Adipocyte (in vitro differentiated cells): ENCODE measurements around the gene C9orf50.

ENCODE experiments used
- DNase-seq: peaks from one replicate; pipeline ENCODE4 v3.0.0-alpha.2; 2015; ENCODE audit warnings: low read depth
- H3K27me3 ChIP-seq: replicated peaks from 2 replicates; pipeline ENCODE4 v1.7.0; 2013; ENCODE audit warnings: mild to moderate bottlenecking, low read length, moderate library complexity; ENCODE audit not compliant: control insufficient read depth, insufficient read depth
- H3K36me3 ChIP-seq: 2 replicates; pipeline ENCODE4 v1.7.0; 2013; ENCODE audit warnings: low read length, mild to moderate bottlenecking, moderate library complexity; ENCODE audit not compliant: control insufficient read depth, insufficient read depth, severe bottlenecking
- H3K4me1 ChIP-seq: 2 replicates; pipeline ENCODE4 v1.7.0; 2013; ENCODE audit warnings: mild to moderate bottlenecking, low read length, moderate library complexity; ENCODE audit not compliant: control insufficient read depth, insufficient read depth
- H3K4me3 ChIP-seq: 2 replicates; pipeline ENCODE4 v1.7.0; 2013; ENCODE audit warnings: mild to moderate bottlenecking, low read length, moderate library complexity
- H3K9ac ChIP-seq: 2 replicates; pipeline ENCODE4 v1.7.0; 2013; ENCODE audit warnings: mild to moderate bottlenecking, low read length, moderate library complexity
- H3K9me3 ChIP-seq: 2 replicates; pipeline ENCODE4 v1.7.0; 2013; ENCODE audit warnings: mild to moderate bottlenecking, low read length, moderate library complexity; ENCODE audit not compliant: control insufficient read depth

Gene C9orf50

DNA sequence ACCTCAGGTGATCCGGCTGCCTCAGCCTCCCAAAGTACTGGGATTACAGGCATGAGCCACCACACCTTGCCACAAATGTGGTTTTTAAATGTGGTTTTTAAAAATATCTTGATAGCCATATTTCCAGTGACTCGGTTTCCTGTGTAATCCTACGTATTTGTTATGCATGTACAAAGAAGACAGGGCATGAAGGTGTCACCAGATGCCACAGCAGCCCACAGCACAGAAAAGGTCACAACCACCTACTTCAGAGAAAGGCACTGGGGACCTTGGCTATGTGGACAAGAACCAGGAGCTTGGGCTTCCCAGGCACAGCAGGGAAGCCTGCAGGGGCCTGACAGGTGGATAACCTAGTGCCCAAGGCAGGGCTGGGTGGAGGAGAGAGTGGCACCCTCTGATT lies 38.0 kb downstream of the C9orf50 start:
- no peak for DNase-seq

DNA sequence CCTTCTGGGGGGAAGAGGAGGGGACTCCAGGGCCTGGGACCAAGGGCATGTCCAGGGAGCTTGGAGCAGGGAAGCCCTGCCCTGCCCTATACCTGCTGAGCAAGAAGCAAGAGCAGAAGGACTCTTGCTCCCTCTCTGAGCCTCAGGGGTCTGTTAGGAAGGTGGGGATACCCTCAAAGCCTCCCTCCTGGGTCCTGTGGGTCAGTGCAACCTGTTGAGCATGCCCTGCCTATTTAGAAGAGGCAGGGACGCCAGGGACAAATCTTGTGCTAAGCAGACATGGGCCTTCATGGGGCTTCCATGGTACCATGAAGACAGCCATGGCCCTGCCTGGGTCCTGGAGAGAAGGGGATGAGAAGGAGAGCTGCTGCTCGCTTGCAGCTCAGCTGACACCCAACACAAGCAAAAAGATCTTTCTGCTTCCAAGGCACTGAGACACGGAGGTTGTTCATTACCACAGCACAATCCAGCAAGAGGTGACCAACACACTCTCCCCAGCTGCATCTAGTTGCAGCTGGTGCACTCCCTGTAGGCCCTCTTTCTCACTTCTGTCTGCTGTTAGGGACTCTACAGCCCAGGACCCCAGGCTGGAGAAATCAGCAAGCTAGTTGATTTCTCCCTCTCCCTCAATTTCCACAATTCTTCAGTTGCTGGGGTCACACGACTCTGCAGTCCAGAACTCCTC lies 39.3 kb downstream of the C9orf50 start:
- no peak overlapping the region for H3K4me3 ChIP-seq
- H3K9me3 ChIP-seq, result no peaks in the 10 kb centered on the region
- no peaks in the 10 kb centered on the region for H3K36me3 ChIP-seq
- no peaks in the 10 kb centered on the region for H3K27me3 ChIP-seq
- no peak for DNase-seq
- H3K9ac ChIP-seq, result no peak overlapping the region
- peaks cover 5% of the 10 kb centered on the region for H3K4me1 ChIP-seq

More for the DNA sequence above, 38.0 kb downstream of the C9orf50 start:
- H3K9me3 ChIP-seq, result no peaks in the 10 kb centered on the region
- H3K9ac ChIP-seq, result no peak overlapping the region
- H3K27me3 ChIP-seq, result no peaks in the 10 kb centered on the region
- no peaks in the 10 kb centered on the region for H3K36me3 ChIP-seq
- peaks cover 5% of the 10 kb centered on the region for H3K4me1 ChIP-seq
- no peak overlapping the region for H3K4me3 ChIP-seq

DNA sequence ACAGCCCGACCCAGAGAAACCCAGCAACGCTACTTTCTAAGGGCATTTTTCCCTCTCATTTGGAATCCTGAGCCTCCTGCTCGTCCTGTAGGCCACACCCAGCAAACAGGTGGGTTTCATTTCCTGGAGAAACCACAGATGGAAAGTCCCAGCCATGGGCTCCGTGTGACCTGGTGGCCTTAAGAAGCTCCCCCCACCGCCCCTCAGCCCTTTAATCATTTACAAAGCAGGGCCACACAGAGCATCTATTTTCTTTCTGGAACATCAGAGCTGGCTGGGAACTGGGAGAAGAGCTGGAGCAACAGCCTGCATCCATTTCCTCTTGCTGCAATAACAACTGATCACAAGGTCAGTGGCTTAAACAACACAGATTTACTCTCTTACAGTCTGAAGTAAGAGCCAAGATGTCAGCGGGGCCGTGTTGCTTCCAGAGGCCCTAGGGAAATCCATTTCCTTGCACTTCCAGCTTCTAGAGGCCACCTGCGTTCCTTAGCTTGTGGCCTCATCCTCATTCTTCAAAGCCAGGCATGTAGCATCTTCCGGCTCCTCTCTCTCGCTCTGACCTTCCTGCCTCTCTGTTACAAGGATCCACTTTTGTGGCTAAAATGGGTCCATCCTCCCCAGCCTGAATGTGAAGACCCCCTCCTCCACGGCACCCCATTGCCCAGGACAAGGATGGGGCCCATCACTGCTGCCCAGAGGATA lies 40.5 kb downstream of the C9orf50 start:
- Histone ChIP-seq H3K4me1 (peaks cover 9% of the 10 kb centered on the region), H3K27me3 (no peaks in the 10 kb centered on the region), H3K9ac (no peak overlapping the region), H3K36me3 (no peaks in the 10 kb centered on the region), H3K9me3 (no peaks in the 10 kb centered on the region), H3K4me3 (no peak overlapping the region)
- DNase-seq, result no peak

DNA sequence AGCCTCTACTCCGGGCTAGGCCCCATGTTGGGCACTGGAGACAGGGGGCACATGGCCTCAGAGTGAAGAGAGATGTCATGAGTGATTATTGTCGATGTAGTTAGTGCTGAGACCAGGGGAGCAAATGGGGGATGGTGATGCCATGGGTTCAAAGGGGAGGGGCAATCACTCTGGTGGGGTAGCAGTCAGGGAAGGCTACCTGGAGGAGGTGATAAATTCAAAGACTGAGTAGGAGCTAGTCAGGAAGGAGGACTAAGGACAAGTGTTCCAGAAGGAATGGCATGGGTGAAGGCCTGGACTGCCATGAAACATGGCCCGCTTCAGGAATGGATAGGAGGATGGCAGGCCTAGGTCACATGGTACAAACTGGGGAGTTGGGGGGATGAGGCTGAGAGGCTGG lies 41.6 kb downstream of the C9orf50 start:
- Histone ChIP-seq H3K4me1 (peaks cover 14% of the 10 kb centered on the region), H3K4me3 (no peak overlapping the region), H3K27me3 (no peaks in the 10 kb centered on the region), H3K9ac (no peak overlapping the region), H3K9me3 (no peaks in the 10 kb centered on the region), H3K36me3 (no peaks in the 10 kb centered on the region)
- no peak for DNase-seq

DNA sequence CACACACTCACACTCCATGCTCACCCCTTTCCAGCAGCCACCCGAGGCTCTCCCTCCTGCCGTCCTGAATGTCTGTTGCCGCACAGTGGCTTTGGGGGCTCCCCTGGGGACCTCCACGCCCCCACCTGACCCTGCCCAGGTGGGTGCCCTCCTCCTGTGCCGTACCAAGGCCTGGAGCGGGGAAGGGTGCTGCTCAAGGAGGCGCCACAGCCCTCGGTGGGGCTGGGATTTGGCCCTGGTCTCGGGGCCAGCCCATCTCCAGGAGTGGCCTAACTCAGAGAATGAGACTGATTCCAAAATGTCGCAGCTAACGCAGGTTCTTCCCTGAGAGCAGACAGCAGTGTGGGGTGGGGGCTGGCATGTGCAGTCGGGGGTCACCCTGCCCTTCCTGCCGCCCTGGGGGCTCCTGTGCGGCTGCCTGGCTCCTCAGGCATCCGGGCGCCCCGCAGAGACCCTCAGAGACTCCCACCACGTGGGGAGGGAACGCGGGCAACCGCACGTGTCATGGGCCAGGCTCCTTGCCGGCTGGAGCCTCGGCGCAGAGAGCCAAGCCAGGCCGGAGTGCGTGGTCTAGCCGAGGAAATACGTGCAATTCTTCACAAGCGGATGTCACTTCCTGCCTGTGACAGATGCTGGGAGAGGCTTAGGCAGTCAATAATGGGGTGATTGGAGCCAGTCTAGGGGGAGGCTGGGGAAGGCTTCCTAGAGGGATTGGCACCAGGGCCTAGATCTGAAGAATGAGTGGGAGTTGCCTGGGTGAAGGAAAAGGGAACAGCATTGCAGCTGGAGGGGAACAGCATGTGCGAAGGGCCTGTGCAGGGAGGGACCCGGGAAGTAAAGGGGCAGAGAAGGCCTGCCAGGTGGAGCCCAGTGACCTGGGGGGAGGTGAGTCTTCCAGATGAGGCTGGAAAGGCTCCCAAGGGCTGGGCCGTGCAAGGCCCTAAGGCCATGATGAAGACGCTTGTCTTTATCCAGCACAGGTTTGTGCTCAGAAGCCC lies 44.1 kb downstream of the C9orf50 start:
- Histone ChIP-seq H3K27me3 (no peaks in the 10 kb centered on the region), H3K36me3 (no peaks in the 10 kb centered on the region), H3K9ac (no peak overlapping the region), H3K4me3 (no peak overlapping the region), H3K4me1 (peaks cover 9% of the 10 kb centered on the region), H3K9me3 (no peaks in the 10 kb centered on the region)
- DNase-seq, result no peak

DNA sequence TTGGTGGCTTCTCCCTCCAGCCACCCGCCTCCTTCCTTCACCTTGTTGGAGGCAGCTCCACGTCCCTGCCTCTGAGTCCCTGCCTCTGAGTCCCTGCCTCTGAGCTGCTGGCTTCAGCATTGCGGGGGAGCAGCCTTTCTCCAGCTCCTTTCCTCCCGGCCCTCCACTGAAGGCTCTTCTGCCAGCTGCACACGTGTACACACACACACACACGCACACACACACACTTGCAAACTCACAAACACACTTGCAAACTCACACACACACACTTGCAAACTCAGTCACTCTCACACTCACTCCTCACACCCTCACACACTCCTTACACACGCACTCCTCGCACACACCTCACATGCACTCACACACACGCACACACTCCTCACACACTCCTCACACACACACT lies 45.1 kb downstream of the C9orf50 start:
- peaks cover 18% of the 10 kb centered on the region for H3K4me1 ChIP-seq
- H3K9me3 ChIP-seq, result no peaks in the 10 kb centered on the region
- DNase-seq, result no peak
- no peaks in the 10 kb centered on the region for H3K27me3 ChIP-seq
- no peaks in the 10 kb centered on the region for H3K36me3 ChIP-seq
- H3K4me3 ChIP-seq, result no peak overlapping the region
- H3K9ac ChIP-seq, result peak overlapping the region; percentile 27

DNA sequence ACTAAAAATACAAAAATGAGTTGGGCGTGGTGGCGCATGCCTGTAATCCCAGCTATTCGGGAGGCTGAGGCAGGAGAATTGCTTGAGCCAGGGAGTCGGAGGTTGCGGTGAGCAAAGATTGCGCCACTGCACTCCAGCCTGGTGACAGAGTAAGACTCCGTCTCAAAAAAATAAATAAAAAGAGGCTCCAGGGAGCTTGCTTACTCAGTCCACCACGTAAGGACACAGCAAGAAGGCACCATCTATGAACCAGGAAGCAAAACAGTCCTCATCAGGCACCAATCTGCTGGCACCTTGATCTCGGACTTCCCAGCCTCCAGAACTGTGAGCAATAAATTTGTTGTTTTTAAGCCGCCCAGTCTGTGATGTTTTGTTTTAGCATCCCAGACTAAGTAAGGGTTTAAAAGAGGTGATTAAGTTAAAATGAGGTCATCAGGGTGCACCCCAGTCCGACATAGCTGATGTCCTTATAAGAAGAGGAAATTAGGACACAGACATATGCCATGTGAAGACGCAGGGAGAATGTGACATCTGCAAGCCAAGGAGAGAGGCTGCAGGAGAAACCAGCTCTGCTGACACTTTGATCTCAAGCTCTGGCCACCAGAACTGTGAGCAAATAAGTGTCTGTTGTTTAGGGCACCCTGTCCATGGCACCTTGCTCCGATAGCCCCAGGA lies 45.9 kb downstream of the C9orf50 start:
- H3K4me1 ChIP-seq, result peaks cover 25% of the 10 kb centered on the region
- no peaks in the 10 kb centered on the region for H3K36me3 ChIP-seq
- no peak overlapping the region for H3K9ac ChIP-seq
- H3K4me3 ChIP-seq, result no peak overlapping the region
- no peaks in the 10 kb centered on the region for H3K27me3 ChIP-seq
- DNase-seq, result peak; percentile 61
- H3K9me3 ChIP-seq, result no peaks in the 10 kb centered on the region

DNA sequence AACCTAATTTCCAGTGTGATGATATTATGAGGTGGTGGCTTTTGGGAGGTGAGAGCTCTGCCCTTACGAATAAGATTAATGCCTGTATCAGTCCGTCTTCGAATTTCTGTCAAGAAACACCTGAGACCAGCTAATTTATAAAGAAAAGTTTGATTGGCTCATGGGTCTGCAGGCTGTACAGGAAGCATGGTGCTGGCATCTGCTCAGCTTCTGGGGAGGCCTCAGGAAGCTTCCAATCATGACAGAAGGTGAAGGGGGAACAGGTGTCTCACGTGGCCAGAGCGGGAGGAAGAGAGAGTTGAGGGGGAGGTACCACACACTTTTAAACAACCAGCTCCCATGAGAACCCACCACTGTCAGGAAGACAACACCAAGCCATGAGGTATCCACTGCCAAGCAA lies 46.9 kb downstream of the C9orf50 start:
- Histone ChIP-seq H3K9me3 (no peaks in the 10 kb centered on the region), H3K27me3 (no peaks in the 10 kb centered on the region), H3K4me3 (no peak overlapping the region), H3K9ac (no peak overlapping the region), H3K4me1 (peaks cover 33% of the 10 kb centered on the region), H3K36me3 (no peaks in the 10 kb centered on the region)
- DNase-seq, result no peak

DNA sequence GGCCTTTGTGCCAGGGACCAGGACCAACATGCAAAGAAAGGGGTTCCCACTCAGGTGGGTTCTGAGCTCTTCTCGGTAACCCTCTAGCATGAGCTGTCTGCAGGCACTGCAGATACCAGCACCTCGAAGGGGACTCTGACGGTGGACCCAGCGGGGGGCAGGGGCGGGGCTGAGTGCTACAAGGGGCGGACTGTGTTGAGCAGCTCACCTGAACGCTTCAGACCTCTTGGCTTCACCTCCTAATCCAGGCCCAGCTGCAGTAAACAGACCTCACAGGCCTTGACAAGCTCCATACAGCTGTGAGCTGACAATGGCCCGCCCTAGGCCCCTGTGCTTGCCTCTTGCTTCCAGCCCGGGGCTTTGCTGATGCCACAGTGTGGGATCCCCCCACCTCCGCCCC lies 48.4 kb downstream of the C9orf50 start:
- no peak overlapping the region for H3K4me3 ChIP-seq
- H3K27me3 ChIP-seq, result no peaks in the 10 kb centered on the region
- DNase-seq, result no peak

DNA sequence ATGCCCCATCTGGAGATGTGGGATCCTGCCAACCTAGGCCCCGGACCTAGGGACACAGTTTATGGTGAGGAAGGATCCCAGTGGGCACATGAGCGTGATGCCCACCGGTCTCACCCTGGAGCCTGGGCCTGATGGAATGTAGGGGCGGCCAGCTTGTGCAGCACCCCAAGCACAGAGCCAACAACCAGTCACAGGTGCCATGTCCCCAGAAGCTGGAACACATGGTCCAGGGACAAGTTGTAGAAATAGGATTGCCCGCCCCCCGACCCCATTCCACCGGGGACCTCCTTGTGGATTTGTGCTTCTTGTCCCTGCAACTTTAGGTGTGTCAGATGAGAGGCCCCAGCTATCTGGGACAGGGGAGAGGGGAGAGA lies 48.9 kb downstream of the C9orf50 start:
- H3K9ac ChIP-seq, result no peak overlapping the region
- peaks cover 40% of the 10 kb centered on the region for H3K4me1 ChIP-seq
- H3K36me3 ChIP-seq, result no peaks in the 10 kb centered on the region
- no peak overlapping the region for H3K4me3 ChIP-seq
- no peaks in the 10 kb centered on the region for H3K27me3 ChIP-seq
- H3K9me3 ChIP-seq, result no peaks in the 10 kb centered on the region
- no peak for DNase-seq

More for the DNA sequence above, 48.4 kb downstream of the C9orf50 start:
- H3K36me3 ChIP-seq, result no peaks in the 10 kb centered on the region
- H3K9ac ChIP-seq, result no peak overlapping the region
- H3K9me3 ChIP-seq, result no peaks in the 10 kb centered on the region
- peaks cover 40% of the 10 kb centered on the region for H3K4me1 ChIP-seq
